HL-60 (cell line): ENCODE measurements around the gene VGLL2.

Experiments used
- DNase-seq, 2 experiments: peaks; one replicate each; pipeline ENCODE4 v3.0.0-alpha.2; 2010 to 2020; ENCODE audit warnings: low read depth in 1 of 2, low spot score in 1 of 2
- H3K27ac ChIP-seq: fragments of 250-450 bp; sonication (Bioruptor Pico); replicated peaks from 2 replicates; pipeline ENCODE4 v1.5.1; 2020; ENCODE audit warnings: mild to moderate bottlenecking, moderate library complexity
- H3K27me3 ChIP-seq: fragments of 250-450 bp; sonication (Bioruptor Pico); 2 replicates; pipeline ENCODE4 v1.5.1; 2021; ENCODE audit warnings: mild to moderate bottlenecking, moderate library complexity; ENCODE audit not compliant: insufficient read depth, poor library complexity, severe bottlenecking
- H3K4me3 ChIP-seq: replicated peaks from 2 replicates; pipeline ENCODE4 v1.5.1; 2011; ENCODE audit warnings: mild to moderate bottlenecking, control low read depth, low read length; ENCODE audit not compliant: insufficient read depth
- GABPA ChIP-seq: IDR thresholded peaks from 2 replicates; pipeline ENCODE4 v1.6.1; 2012; ENCODE audit warnings: low read depth
- POLR2AphosphoS5 ChIP-seq: IDR thresholded peaks from 2 replicates; pipeline ENCODE4 v1.6.1; 2012; ENCODE audit warnings: low read depth
- SPI1 ChIP-seq: IDR thresholded peaks from 2 replicates; pipeline ENCODE4 v1.6.1; 2012; ENCODE audit warnings: low read depth, mild to moderate bottlenecking, borderline replicate concordance
- TF ChIP-seq, protein P1 (sequence below): IDR thresholded peaks from one replicate; pipeline ENCODE4 v1.5.1; 2011; ENCODE audit warnings: low read length, control low read depth, inconsistent platforms; ENCODE audit not compliant: insufficient read depth
- TF ChIP-seq, protein P2 (sequence below): IDR thresholded peaks from 2 replicates; pipeline ENCODE4 v1.6.1; 2012; ENCODE audit warnings: low read depth; ENCODE audit not compliant: insufficient replicate concordance

VGLL2 gene

DNA sequence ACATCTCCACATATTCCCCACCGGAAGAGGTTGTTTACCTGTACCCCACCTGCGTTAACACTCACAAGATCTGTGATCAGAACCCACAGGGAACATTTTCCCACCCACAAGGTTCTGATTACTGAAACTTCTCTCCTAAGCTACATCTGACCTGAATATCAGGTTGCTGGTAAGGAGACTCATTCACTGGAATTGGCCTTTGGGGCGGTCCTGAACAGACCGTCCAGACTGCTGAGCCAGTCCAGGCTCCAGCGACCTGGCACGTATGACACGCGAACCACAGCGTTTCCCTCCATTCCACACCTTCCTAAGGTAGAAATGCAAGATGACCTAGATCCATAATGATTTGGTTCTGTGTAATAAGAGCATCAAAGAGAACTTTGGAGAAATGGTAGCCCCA is 9.8 kb downstream of the VGLL2 start:
- no peak for TF ChIP-seq SPI1
- TF ChIP-seq, protein P1, sequence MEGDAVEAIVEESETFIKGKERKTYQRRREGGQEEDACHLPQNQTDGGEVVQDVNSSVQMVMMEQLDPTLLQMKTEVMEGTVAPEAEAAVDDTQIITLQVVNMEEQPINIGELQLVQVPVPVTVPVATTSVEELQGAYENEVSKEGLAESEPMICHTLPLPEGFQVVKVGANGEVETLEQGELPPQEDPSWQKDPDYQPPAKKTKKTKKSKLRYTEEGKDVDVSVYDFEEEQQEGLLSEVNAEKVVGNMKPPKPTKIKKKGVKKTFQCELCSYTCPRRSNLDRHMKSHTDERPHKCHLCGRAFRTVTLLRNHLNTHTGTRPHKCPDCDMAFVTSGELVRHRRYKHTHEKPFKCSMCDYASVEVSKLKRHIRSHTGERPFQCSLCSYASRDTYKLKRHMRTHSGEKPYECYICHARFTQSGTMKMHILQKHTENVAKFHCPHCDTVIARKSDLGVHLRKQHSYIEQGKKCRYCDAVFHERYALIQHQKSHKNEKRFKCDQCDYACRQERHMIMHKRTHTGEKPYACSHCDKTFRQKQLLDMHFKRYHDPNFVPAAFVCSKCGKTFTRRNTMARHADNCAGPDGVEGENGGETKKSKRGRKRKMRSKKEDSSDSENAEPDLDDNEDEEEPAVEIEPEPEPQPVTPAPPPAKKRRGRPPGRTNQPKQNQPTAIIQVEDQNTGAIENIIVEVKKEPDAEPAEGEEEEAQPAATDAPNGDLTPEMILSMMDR: no peak
- TF ChIP-seq GABPA: no peak
- no peak for TF ChIP-seq POLR2AphosphoS5
- TF ChIP-seq, protein P2, sequence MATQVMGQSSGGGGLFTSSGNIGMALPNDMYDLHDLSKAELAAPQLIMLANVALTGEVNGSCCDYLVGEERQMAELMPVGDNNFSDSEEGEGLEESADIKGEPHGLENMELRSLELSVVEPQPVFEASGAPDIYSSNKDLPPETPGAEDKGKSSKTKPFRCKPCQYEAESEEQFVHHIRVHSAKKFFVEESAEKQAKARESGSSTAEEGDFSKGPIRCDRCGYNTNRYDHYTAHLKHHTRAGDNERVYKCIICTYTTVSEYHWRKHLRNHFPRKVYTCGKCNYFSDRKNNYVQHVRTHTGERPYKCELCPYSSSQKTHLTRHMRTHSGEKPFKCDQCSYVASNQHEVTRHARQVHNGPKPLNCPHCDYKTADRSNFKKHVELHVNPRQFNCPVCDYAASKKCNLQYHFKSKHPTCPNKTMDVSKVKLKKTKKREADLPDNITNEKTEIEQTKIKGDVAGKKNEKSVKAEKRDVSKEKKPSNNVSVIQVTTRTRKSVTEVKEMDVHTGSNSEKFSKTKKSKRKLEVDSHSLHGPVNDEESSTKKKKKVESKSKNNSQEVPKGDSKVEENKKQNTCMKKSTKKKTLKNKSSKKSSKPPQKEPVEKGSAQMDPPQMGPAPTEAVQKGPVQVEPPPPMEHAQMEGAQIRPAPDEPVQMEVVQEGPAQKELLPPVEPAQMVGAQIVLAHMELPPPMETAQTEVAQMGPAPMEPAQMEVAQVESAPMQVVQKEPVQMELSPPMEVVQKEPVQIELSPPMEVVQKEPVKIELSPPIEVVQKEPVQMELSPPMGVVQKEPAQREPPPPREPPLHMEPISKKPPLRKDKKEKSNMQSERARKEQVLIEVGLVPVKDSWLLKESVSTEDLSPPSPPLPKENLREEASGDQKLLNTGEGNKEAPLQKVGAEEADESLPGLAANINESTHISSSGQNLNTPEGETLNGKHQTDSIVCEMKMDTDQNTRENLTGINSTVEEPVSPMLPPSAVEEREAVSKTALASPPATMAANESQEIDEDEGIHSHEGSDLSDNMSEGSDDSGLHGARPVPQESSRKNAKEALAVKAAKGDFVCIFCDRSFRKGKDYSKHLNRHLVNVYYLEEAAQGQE: no peak
- H3K27me3 ChIP-seq: peaks cover 33% of the 10 kb centered on the region
- no peak overlapping the region for H3K4me3 ChIP-seq
- no peak for DNase-seq
- no peak overlapping the region for H3K27ac ChIP-seq

DNA sequence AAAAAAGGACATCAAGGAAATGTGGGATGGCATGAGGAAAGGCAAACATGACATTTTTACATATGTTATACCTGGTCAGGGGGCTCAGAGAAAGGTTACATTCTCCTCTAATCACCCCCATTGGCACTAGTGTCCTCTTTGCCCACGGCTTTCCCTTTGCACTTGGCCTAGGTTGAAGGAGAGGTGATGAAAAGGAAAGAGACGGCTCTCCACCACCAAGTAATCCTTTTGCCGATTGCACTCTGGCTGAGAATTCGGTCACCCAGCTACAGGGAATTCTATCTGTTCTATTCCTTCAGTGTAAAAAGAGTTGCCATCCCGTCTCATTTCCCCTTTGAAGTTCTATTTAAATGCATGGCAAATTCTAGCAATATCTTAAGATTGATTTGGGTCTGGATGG is 10.4 kb downstream of the VGLL2 start:
- Histone ChIP-seq H3K27ac (no peak overlapping the region), H3K4me3 (no peak overlapping the region), H3K27me3 (peaks cover 36% of the 10 kb centered on the region)
- no peak for TF ChIP-seq SPI1
- no peak for TF ChIP-seq POLR2AphosphoS5
- no peak for TF ChIP-seq GABPA
- TF ChIP-seq, protein P1: no peak
- TF ChIP-seq, protein P2: no peak
- DNase-seq: no peak

DNA sequence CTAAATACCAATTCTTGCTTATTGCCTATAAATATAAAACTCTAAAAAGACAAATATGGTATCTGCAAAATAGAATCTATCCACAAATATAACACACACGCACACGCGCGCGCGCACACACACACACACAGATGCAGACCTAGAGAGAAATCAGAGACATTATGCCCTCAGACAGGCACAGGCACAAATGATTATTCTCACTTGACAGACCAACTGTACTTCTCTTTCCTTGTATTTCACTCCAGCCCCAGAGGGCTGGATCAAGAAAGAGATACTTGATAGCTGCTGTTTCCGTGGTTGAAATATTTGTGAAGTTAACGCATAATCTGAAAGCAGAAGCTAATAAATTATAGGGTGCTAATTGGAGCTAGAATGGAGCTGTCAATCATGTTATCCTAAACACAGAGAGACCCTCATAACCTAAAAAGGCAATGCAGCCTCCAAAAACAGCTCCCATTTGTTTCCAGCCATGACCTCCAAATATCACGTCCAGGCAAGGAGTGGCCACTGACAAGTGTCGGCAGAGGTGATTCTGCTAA is 11.5 kb downstream of the VGLL2 start:
- no peak for DNase-seq
- H3K27ac ChIP-seq: no peak overlapping the region
- peaks cover 27% of the 10 kb centered on the region for H3K27me3 ChIP-seq
- H3K4me3 ChIP-seq: no peak overlapping the region
- TF ChIP-seq, protein P1: no peak
- TF ChIP-seq, protein P2: no peak
- TF ChIP-seq GABPA: no peak
